ENCODE data around the gene EIF4E.
A peak's percentile ranks its signal among the peaks of the same experiment; 100 is the strongest.
"Not testable (repeated sequence)": the region's sequence is repeated elsewhere in the genome, so short reads cannot be mapped to it uniquely, and the experiment has no call there.

Gene EIF4E

GRCh38 chr4:98930311-98930865 lies 1.5 kb upstream of the EIF4E start:
- no peak for DNase-seq

- peak in 10 of 14 donors; percentile 64 to 81 (median 74) for DNase-seq
Measured at GRCh38 chr4:98929341-98930267, 671 bp upstream of the EIF4E start.

- peak in 11 of 14 donors; percentile 21 to 78 (median 57) for DNase-seq
Measured at GRCh38 chr4:98928131-98928504, 815 bp downstream of the EIF4E start.

GRCh38 chr4:98926257-98926656 lies 2.7 kb downstream of the EIF4E start:
- DNase-seq: not testable (repeated sequence)

GRCh38 chr4:98921292-98921691 lies 7.6 kb downstream of the EIF4E start:
- DNase-seq: no peak

GRCh38 chr4:98919996-98920395 lies 8.9 kb downstream of the EIF4E start:
- DNase-seq: no peak

- DNase-seq: not testable (repeated sequence)
Measured at GRCh38 chr4:98910728-98911127, 18.2 kb downstream of the EIF4E start.

- DNase-seq: no peak
Measured at GRCh38 chr4:98909646-98910401, 19.1 kb downstream of the EIF4E start.

- no peak for DNase-seq
Measured at GRCh38 chr4:98908703-98909262, 20.1 kb downstream of the EIF4E start.

- DNase-seq: no peak
Measured at GRCh38 chr4:98908182-98908581, 20.8 kb downstream of the EIF4E start.

- no peak for DNase-seq
Measured at GRCh38 chr4:98905839-98906238, 23.1 kb downstream of the EIF4E start.

GRCh38 chr4:98905297-98905696 lies 23.6 kb downstream of the EIF4E start:
- DNase-seq: no peak

- DNase-seq: no peak
Measured at GRCh38 chr4:98903963-98904362, 25.0 kb downstream of the EIF4E start.

- no peak for DNase-seq
Measured at GRCh38 chr4:98903561-98903960, 25.4 kb downstream of the EIF4E start.

- no peak for DNase-seq
Measured at GRCh38 chr4:98899277-98899676, 29.7 kb downstream of the EIF4E start.

- DNase-seq: no peak
Measured at GRCh38 chr4:98891478-98892337, 37.2 kb downstream of the EIF4E start.

- DNase-seq: no peak
Measured at GRCh38 chr4:98890702-98891455, 38.1 kb downstream of the EIF4E start.

- no peak for DNase-seq
Measured at GRCh38 chr4:98887145-98887544, 41.8 kb downstream of the EIF4E start.

GRCh38 chr4:98886382-98886781 lies 42.6 kb downstream of the EIF4E start:
- DNase-seq: not testable (repeated sequence)

- DNase-seq: not testable (repeated sequence)
Measured at GRCh38 chr4:98880884-98881283, 48.0 kb downstream of the EIF4E start.

GRCh38 chr4:98879515-98879914 lies 49.4 kb downstream of the EIF4E start:
- DNase-seq: no peak

Data from C1 segment of cervical spinal cord (tissue), 14 donors.